Measurements from ENCODE around the gene TRMT112. TPM values are rescaled to one million over a fixed set of nuclear protein-coding genes. Genes with fewer than 3 reads are reported as not detected.
A peak's percentile ranks its signal among the peaks of the same experiment; 100 is the strongest.

TRMT112 gene
- total and polyA plus RNA-seq, 2 of the 4 experiments (the other 2 are of a cell fraction), result 173 to 202 TPM

- Histone ChIP-seq H4K20me1 (ENCODE audit: insufficient read depth, low read length) (0 out of 2 replicates have a peak, but pooled peaks cover 3% of the 10 kb centered on the region), H3K27me3 (ENCODE audit: control insufficient read depth, insufficient read depth, low read length) (peaks cover 9% of the 10 kb centered on the region; the same call in 1 of the 2 replicates), H3K14ac (replicated peaks; ENCODE audit: low read depth, low read length) (no peak overlapping the region), H3K4me1 (ENCODE audit: control insufficient read depth, insufficient read depth, low read length) (peaks cover 6% of the 10 kb centered on the region), H4K8ac (ENCODE audit: low read depth in 2 of 2, low read length in 2 of 2) (no peak overlapping the region), H3K9me1 (ENCODE audit: insufficient read depth, low read length) (peaks cover 3% of the 10 kb centered on the region; the same call in 1 of the 2 replicates), H3K18ac (ENCODE audit: low read depth, low read length) (no peak overlapping the region), H2AFZ (replicated peaks; ENCODE audit: low read length, poor library complexity) (peak overlapping the region; percentile 63), H2AK5ac (ENCODE audit: low read depth, low read length) (no peak overlapping the region), H2AK9ac (replicated peaks; ENCODE audit: low read depth, low read length, poor library complexity) (no peak overlapping the region), H2BK20ac (ENCODE audit: low read depth, low read length) (no peak overlapping the region), H3K4ac (ENCODE audit: low read depth, low read length) (no peak overlapping the region; the same call in 1 of the 2 replicates), H3K4me2 (ENCODE audit: low read depth, low read length) (no peak overlapping the region), H3K36me3 (ENCODE audit: control insufficient read depth, insufficient read depth, low read length) (no peaks in the 10 kb centered on the region), H2BK120ac (ENCODE audit: low read depth, low read length) (no peak overlapping the region), H3K4me3 (ENCODE audit: insufficient read depth, low read depth, low read length) (no peak overlapping the region), H3K27ac (ENCODE audit: insufficient read depth, low read length) (no peak overlapping the region), H3K79me1 (ENCODE audit: low read depth in 1 of 2, low read length in 2 of 2) (no peaks in the 10 kb centered on the region), H4K5ac (ENCODE audit: low read depth, low read length) (no peak overlapping the region), H3K56ac (ENCODE audit: extremely low read depth, insufficient read depth, low read length) (no peak overlapping the region), H3K23ac (ENCODE audit: low read depth, low read length) (no peak overlapping the region), H4K91ac (ENCODE audit: insufficient read depth, low read depth, low read length) (no peak overlapping the region), H2BK15ac (ENCODE audit: low read depth, low read length) (no peak overlapping the region), H3K9ac (ENCODE audit: low read depth, low read length) (no peak overlapping the region), H2BK5ac (ENCODE audit: low read depth, low read length, poor library complexity, severe bottlenecking) (no peak overlapping the region), H3K9me3 (ENCODE audit: control insufficient read depth, insufficient read depth, low read length) (no peaks in the 10 kb centered on the region)
- intact Hi-C loops (cut with micrococcal nuclease) (no loop called here), dilution Hi-C loops (cut with HindIII; ENCODE audit: low sequenced_read_pairs, unreplicated experiment) (no loop called here), in situ Hi-C loops (cut with MboI; ENCODE audit: low sequenced_read_pairs) (no loop called here)
- BruUV-seq (replicated peaks), result no TSS peak
- no CpG with 5 or more reads among the region's 4 CpGs for WGBS, 2 experiments (ENCODE audit: extremely low coverage in 2 of 2, insufficient read length in 1 of 2)
- TF ChIP-seq MAZ (IDR thresholded peaks at IDR 0.05; ENCODE audit: borderline replicate concordance, low read depth, low read length) (no peak), RCOR1 (IDR thresholded peaks at IDR 0.05; ENCODE audit: insufficient replicate concordance, low read length) (no peak), ELK1 (IDR thresholded peaks at IDR 0.05; ENCODE audit: borderline replicate concordance, low read depth, low read length) (no peak), MAFK (IDR thresholded peaks at IDR 0.05; ENCODE audit: low read depth, low read length) (no peak), CHD1 (IDR thresholded peaks at IDR 0.05; ENCODE audit: low read depth, low read length) (no peak), CTCF (conservative IDR thresholded peaks at IDR 0.05; ENCODE audit: low read depth, low read length) (no peak), FOS (IDR thresholded peaks at IDR 0.05; ENCODE audit: low read depth, low read length) (no peak), CEBPB (IDR thresholded peaks at IDR 0.05; ENCODE audit: low read depth, low read length) (no peak)
- ChIA-PET CTCF (no interaction called here), POLR2A (ENCODE audit: unreplicated experiment) (no interaction called here)
- ATAC-seq (ENCODE audit: low read depth), result no peak
- DNase-seq, result no peak
These were observed 21.9 kb upstream of the TRMT112 start for GRCh38 chr11:64339286-64339685.

Measured in IMR-90 (cell line).